A549 (cell line): ENCODE results near the gene NAA20. TPM values are rescaled to one million over a fixed set of nuclear protein-coding genes. Genes with fewer than 3 reads are reported as not detected.

ENCODE experiments used
- ATAC-seq, 2 experiments: fragments of 200-7000 bp in 1 of 2; fragments of >200 bp in 1 of 2; cut with Nextera tagmentation in 1 of 2; cut with Tn5 transposase in 1 of 2; 3 replicates each; pipeline versions ENCODE4 v1.8.0 to v1.9.1; 2018 to 2020; ENCODE audit warnings: mild to moderate bottlenecking in 1 of 2, moderate library complexity in 1 of 2
- CTCF ChIA-PET: fragments of 300-600 bp; sonication (Branson Sonifier 250); formaldehyde crosslinking; extraction: SDS; loops from one replicate; lab custom pipeline; 2021; ENCODE audit warnings: antibody characterized with exemption, inconsistent platforms; lab: Yijun Ruan, JAX
- POLR2A ChIA-PET: fragments of 350-600 bp; formaldehyde crosslinking; extraction: SDS; loops from one replicate; lab custom pipeline; 2021; ENCODE audit warnings: antibody characterized with exemption, inconsistent platforms; lab: Yijun Ruan, JAX
- DNase-seq, 2 experiments: peaks; one replicate each; pipeline versions ENCODE4 v3.0.0 to v3.0.0-alpha.2; 2011 to 2016; ENCODE audit warnings: low read depth in 1 of 2, low spot score in 1 of 2
- FAIRE-seq: peaks from 2 replicates; lab custom pipeline; 2011; peaks lifted over from hg19 to GRCh38; lab: Jason Lieb, UNC
- H3K27ac ChIP-seq, 2 experiments: fragments of >200 bp; sonication (Bioruptor Twin); formaldehyde crosslinking; 3 replicates each; pipeline ENCODE4 v1.5.1; 2016 to 2017
- H3K4me1 ChIP-seq: fragments of >200 bp; sonication (Bioruptor Twin); formaldehyde crosslinking; 3 replicates; pipeline ENCODE4 v1.6.1; 2016
- H3K4me2 ChIP-seq: fragments of >200 bp; sonication (Bioruptor Twin); formaldehyde crosslinking; 3 replicates; pipeline ENCODE4 v1.6.1; 2016
- H3K4me3 ChIP-seq: fragments of >200 bp; sonication (Bioruptor Twin); formaldehyde crosslinking; 3 replicates; pipeline ENCODE4 v1.5.1; 2016
- H3K9me3 ChIP-seq: fragments of >200 bp; sonication (Bioruptor Twin); formaldehyde crosslinking; 3 replicates; pipeline ENCODE4 v1.6.1; 2016
- ATOH8 ChIP-seq: fragments of 250-450 bp; sonication (Bioruptor Pico); IDR thresholded peaks from 2 replicates; pipeline ENCODE4 v1.5.0; 2020; ENCODE audit warnings: low read depth, mild to moderate bottlenecking, moderate library complexity
- BCL3 ChIP-seq: fragments of >200 bp; sonication (Bioruptor Twin); formaldehyde crosslinking; IDR thresholded peaks from 3 replicates; pipeline ENCODE4 v1.6.1; 2016
- BHLHE40 ChIP-seq: IDR thresholded peaks from 2 replicates; pipeline ENCODE4 v1.6.1; 2012; ENCODE audit warnings: low read depth, low read length, inconsistent platforms
- E2F6 ChIP-seq: IDR thresholded peaks from 2 replicates; pipeline ENCODE4 v1.6.1; 2012; ENCODE audit warnings: low read depth, borderline replicate concordance
- EHF ChIP-seq: fragments of 250-450 bp; sonication (Bioruptor Pico); IDR thresholded peaks from 2 replicates; pipeline ENCODE4 v1.5.0; 2020; ENCODE audit warnings: mild to moderate bottlenecking
- ELK1 ChIP-seq: fragments of 150-350 bp; IDR thresholded peaks from 2 replicates; pipeline ENCODE4 v1.6.1; 2014; ENCODE audit warnings: low read depth, mild to moderate bottlenecking, low read length
- EP300 ChIP-seq, 2 experiments: fragments of >200 bp; sonication (Bioruptor Twin); formaldehyde crosslinking; IDR thresholded peaks; 2 replicates in 1 of 2; 3 replicates in 1 of 2; pipeline ENCODE4 v1.6.1; 2016 to 2017
- FOXS1 ChIP-seq: fragments of 250-450 bp; sonication (Bioruptor Pico); IDR thresholded peaks from 2 replicates; pipeline ENCODE4 v1.5.0; 2020; ENCODE audit warnings: mild to moderate bottlenecking, moderate library complexity
- GATA3 ChIP-seq: IDR thresholded peaks from 2 replicates; pipeline ENCODE4 v1.6.1; 2012; ENCODE audit warnings: borderline replicate concordance
- HDAC2 ChIP-seq: fragments of 200-600 bp; sonication (generic); IDR thresholded peaks from 2 replicates; pipeline ENCODE4 v1.6.1; 2016
- HEYL ChIP-seq: fragments of 250-450 bp; sonication (Bioruptor Pico); IDR thresholded peaks from 2 replicates; pipeline ENCODE4 v1.8.0; 2021; ENCODE audit warnings: mild to moderate bottlenecking, moderate library complexity
- HOXB13 ChIP-seq: fragments of 250-450 bp; sonication (Bioruptor Pico); IDR thresholded peaks from 2 replicates; pipeline ENCODE4 v1.5.0; 2020; ENCODE audit warnings: low read depth, mild to moderate bottlenecking, moderate library complexity
- HOXB5 ChIP-seq: fragments of 250-450 bp; sonication (Bioruptor Pico); IDR thresholded peaks from 2 replicates; pipeline ENCODE4 v1.5.0; 2020; ENCODE audit warnings: mild to moderate bottlenecking, moderate library complexity
- KDM5A ChIP-seq: fragments of 200-600 bp; sonication (generic); IDR thresholded peaks from 2 replicates; pipeline ENCODE4 v1.6.1; 2016; ENCODE audit warnings: antibody characterized with exemption, mild to moderate bottlenecking
- MAX ChIP-seq: IDR thresholded peaks from 2 replicates; pipeline ENCODE4 v1.6.1; 2012
- MYC ChIP-seq: IDR thresholded peaks from 2 replicates; pipeline ENCODE4 v1.6.1; 2012; ENCODE audit warnings: mild to moderate bottlenecking, inconsistent platforms, low read length, improper control_type of control experiment, borderline replicate concordance
- NFE2L2 ChIP-seq: fragments of 150-350 bp; conservative IDR thresholded peaks from 2 replicates; pipeline ENCODE4 v1.6.1; 2014; ENCODE audit warnings: low read length
- NPAS2 ChIP-seq: fragments of 250-450 bp; sonication (Bioruptor Pico); IDR thresholded peaks from 2 replicates; pipeline ENCODE4 v1.8.0; 2022; ENCODE audit warnings: mild to moderate bottlenecking, moderate library complexity, borderline replicate concordance
- PHF8 ChIP-seq: fragments of 200-600 bp; sonication (generic); IDR thresholded peaks from 2 replicates; pipeline ENCODE4 v1.6.1; 2016; ENCODE audit warnings: low read depth, mild to moderate bottlenecking, antibody characterized with exemption, moderate library complexity, borderline replicate concordance
- POLR2A ChIP-seq: IDR thresholded peaks from 2 replicates; pipeline ENCODE4 v1.6.1; 2012; ENCODE audit warnings: mild to moderate bottlenecking, low read length
- POLR2AphosphoS2 ChIP-seq: conservative IDR thresholded peaks from 2 replicates; pipeline ENCODE4 v1.6.1; 2012; ENCODE audit warnings: low read length, improper control_type of control experiment, inconsistent platforms
- RAD21 ChIP-seq, 2 experiments: fragments of >200 bp in 1 of 2; sonication (Bioruptor Twin) in 1 of 2; formaldehyde crosslinking in 1 of 2; IDR thresholded peaks in 1 of 2; conservative IDR thresholded peaks in 1 of 2; 2 replicates in 1 of 2; 3 replicates in 1 of 2; pipeline ENCODE4 v1.6.1; 2012 to 2018; ENCODE audit warnings: inconsistent platforms in 1 of 2
- RARB ChIP-seq: fragments of 250-450 bp; sonication (Bioruptor Pico); IDR thresholded peaks from 2 replicates; pipeline ENCODE4 v1.8.0; 2021; ENCODE audit warnings: mild to moderate bottlenecking, moderate library complexity
- RFX5 ChIP-seq: fragments of 450-650 bp; IDR thresholded peaks from 2 replicates; pipeline ENCODE4 v1.7.1; 2014; ENCODE audit warnings: antibody characterized with exemption, mild to moderate bottlenecking, moderate library complexity
- SMC3 ChIP-seq: fragments of >200 bp; sonication (Bioruptor Twin); formaldehyde crosslinking; IDR thresholded peaks from 3 replicates; pipeline ENCODE4 v1.6.1; 2018; ENCODE audit warnings: inconsistent platforms
- USF2 ChIP-seq: fragments of 450-650 bp; IDR thresholded peaks from 2 replicates; pipeline ENCODE4 v1.6.1; 2014; ENCODE audit warnings: antibody characterized with exemption
- ZC3H11A ChIP-seq: fragments of 450-650 bp; IDR thresholded peaks from 2 replicates; pipeline ENCODE4 v1.6.1; 2014; ENCODE audit warnings: antibody characterized with exemption, mild to moderate bottlenecking
- ZSCAN20 ChIP-seq: fragments of 250-450 bp; sonication (Bioruptor Pico); IDR thresholded peaks from 2 replicates; pipeline ENCODE4 v1.8.0; 2022; ENCODE audit warnings: mild to moderate bottlenecking, moderate library complexity
- WGBS: methylation state at CpG from one replicate; pipeline ENCODE4 v1.1.6; 2017; ENCODE audit errors: missing lambda C conversion rate; 5-methylcytosine and 5-hydroxymethylcytosine counted together
- polyA plus RNA-seq, 4 experiments: library from polyadenylated mRNA; depleted of rRNA in 3 of 4; stranded (reverse); fragments of >200 nt; fragmentation: RNase III in 1 of 4; extraction: RNeasy Plus Mini Kit Qiagen cat#74134 plus additional on column Dnase treatment in 1 of 4; gene quantifications; 2 replicates in 3 of 4; 3 replicates in 1 of 4; pipeline ENCODE4 v1.2.3, GENCODE V29; 2011 to 2017

Gene NAA20
- polyA plus RNA-seq, 2 of the 4 experiments (the other 2 are of a cell fraction) = 175 to 219 TPM

GRCh38 chr20:20037960-20038359, 20.8 kb downstream of the NAA20 start:
- FAIRE-seq = no peak
- WGBS = 72% methylated on average over 5 of the region's 5 CpGs
- TF ChIP-seq USF2 (no peak), NFE2L2 (no peak), RAD21 (conservative IDR thresholded peaks at IDR 0.05 in 1 of 2, IDR thresholded peaks at IDR 0.05 in 1 of 2) (no peak), MAX (no peak), ZC3H11A (no peak), RFX5 (no peak), BCL3 (no peak), NPAS2 (CRISPR knock-in tag) (no peak), RARB (no peak), POLR2A (no peak), HOXB5 (CRISPR knock-in tag) (no peak), PHF8 (no peak), KDM5A (no peak), EHF (no peak), ZSCAN20 (no peak), ELK1 (no peak), POLR2AphosphoS2 (no peak), HOXB13 (CRISPR knock-in tag) (no peak)
- TF ChIP-seq, all 56 proteins: peak for 0
- no peaks in the 10 kb centered on the region for H3K9me3 ChIP-seq
- no peak overlapping the region for H3K4me2 ChIP-seq
- CTCF ChIA-PET = interaction anchor here (1.3 to 2.7 kb wide), 2 partner anchors 10 to 1405 kb away, joined by 3 to 7 read pairs; no protein-coding TSS in a partner anchor
- H3K27ac ChIP-seq = no peak overlapping the region
- H3K4me3 ChIP-seq = no peak overlapping the region
- H3K4me1 ChIP-seq = no peaks in the 10 kb centered on the region
- ATAC-seq = no peak
- POLR2A ChIA-PET = interaction anchor here (1.3 kb wide), 1 partner anchor 15 kb away, joined by 9 read pairs; no protein-coding TSS in a partner anchor
- no peak for DNase-seq

- H3K9me3 ChIP-seq = no peaks in the 10 kb centered on the region
- FAIRE-seq = no peak
- WGBS = 95% methylated on average over 6 of the region's 6 CpGs
- no peak overlapping the region for H3K27ac ChIP-seq
- no peak overlapping the region for H3K4me2 ChIP-seq
- no peak for ATAC-seq
- H3K4me3 ChIP-seq = no peak overlapping the region
- no peak for DNase-seq
- CTCF ChIA-PET = interaction anchor here (1.3 to 2.7 kb wide), 2 partner anchors 10 to 1406 kb away, joined by 3 to 7 read pairs; no protein-coding TSS in a partner anchor
- H3K4me1 ChIP-seq = no peaks in the 10 kb centered on the region
- no peak for TF ChIP-seq NPAS2 (CRISPR knock-in tag)
- TF ChIP-seq EP300 (IDR thresholded peaks at IDR 0.05) = no peak
- TF ChIP-seq PHF8 = no peak
- POLR2A ChIA-PET = interaction anchor here (1.3 kb wide), 1 partner anchor 14 kb away, joined by 9 read pairs; no protein-coding TSS in a partner anchor
These were observed 21.4 kb downstream of the NAA20 start for GRCh38 chr20:20038586-20038985.

GRCh38 chr20:20039752-20040387, 22.7 kb downstream of the NAA20 start:
- DNase-seq = no peak
- no peak for ATAC-seq
- 95% methylated on average over 6 of the region's 6 CpGs for WGBS
- no peak overlapping the region for H3K27ac ChIP-seq
- POLR2A ChIA-PET = interaction anchor here (1.0 kb wide), 1 partner anchor 23 kb away, joined by 3 read pairs; no protein-coding TSS in a partner anchor
- H3K4me3 ChIP-seq = no peak overlapping the region
- CTCF ChIA-PET = interaction anchor here (2.7 kb wide), 1 partner anchor 12 kb away, joined by 7 read pairs; no protein-coding TSS in a partner anchor
- no peaks in the 10 kb centered on the region for H3K4me1 ChIP-seq
- no peaks in the 10 kb centered on the region for H3K9me3 ChIP-seq
- no peak overlapping the region for H3K4me2 ChIP-seq
- FAIRE-seq = peak; percentile 63
- TF ChIP-seq RFX5 (no peak), HEYL (CRISPR knock-in tag) (no peak), HDAC2 (no peak), KDM5A (no peak), BHLHE40 (no peak), SMC3 (no peak), E2F6 (no peak), GATA3 (no peak), ATOH8 (CRISPR knock-in tag) (no peak), MYC (no peak), FOXS1 (CRISPR knock-in tag) (no peak)
